ENCODE data around the gene NUP205.

GRCh38 chr7:135599471-135599870 is 41.8 kb downstream of the NUP205 start:
- TF ChIP-seq CTCF (IDR thresholded peaks at IDR 0.05; ENCODE audit: low read length) (no peak), EZH2 (IDR thresholded peaks at IDR 0.05; ENCODE audit: borderline replicate concordance, low read length) (no peak)

Measured in OCI-LY1 (cell line).